ENCODE data around the gene AJUBA. TPM values are rescaled to one million over a fixed set of nuclear protein-coding genes. Genes with fewer than 3 reads are reported as not detected.

AJUBA gene
- total RNA-seq, 2 donors from 2014 or later: 21.0 to 27.9 TPM

- intact Hi-C loops (cut with DNase I): no loop called here
- Histone ChIP-seq H3K27me3 (replicated peaks; ENCODE audit: insufficient read depth) (no peaks in the 10 kb centered on the region), H3K9me3 (no peaks in the 10 kb centered on the region), H3K4me3 (no peak overlapping the region), H3K27ac (no peak overlapping the region), H3K4me1 (replicated peaks) (no peaks in the 10 kb centered on the region), H3K36me3 (no peaks in the 10 kb centered on the region)
- no peak for DNase-seq (ENCODE audit: low spot score)
- TF ChIP-seq CTCF (IDR thresholded peaks at IDR 0.05) (no peak), POLR2A (IDR thresholded peaks at IDR 0.05) (no peak), POLR2AphosphoS5 (IDR thresholded peaks at IDR 0.05) (no peak)
- 90% methylated on average over 4 of the region's 4 CpGs for WGBS
Observed at GRCh38 chr14:22939684-22940083, 42.7 kb downstream of the AJUBA start.

- whole genome bisulfite sequencing: 86% methylated on average over 1 of the region's 1 CpG
- no peak for DNase-seq (ENCODE audit: low spot score)
- H3K9me3 ChIP-seq: no peaks in the 10 kb centered on the region
- no peak overlapping the region for H3K4me3 ChIP-seq
- H3K4me1 ChIP-seq (replicated peaks): no peaks in the 10 kb centered on the region
- H3K27ac ChIP-seq: no peak overlapping the region
- H3K36me3 ChIP-seq: no peaks in the 10 kb centered on the region
- TF ChIP-seq CTCF (IDR thresholded peaks at IDR 0.05): no peak
- TF ChIP-seq POLR2AphosphoS5 (IDR thresholded peaks at IDR 0.05): no peak
- no peak for TF ChIP-seq POLR2A (IDR thresholded peaks at IDR 0.05)
- intact Hi-C loops (cut with DNase I): no loop called here
- no peaks in the 10 kb centered on the region for H3K27me3 ChIP-seq (replicated peaks; ENCODE audit: insufficient read depth)
Observed at GRCh38 chr14:22935156-22935555, 47.2 kb downstream of the AJUBA start.

GRCh38 chr14:22932146-22932545 is 50.2 kb downstream of the AJUBA start:
- Histone ChIP-seq H3K36me3 (no peaks in the 10 kb centered on the region), H3K4me1 (replicated peaks) (peaks cover 12% of the 10 kb centered on the region), H3K9me3 (no peaks in the 10 kb centered on the region), H3K27me3 (replicated peaks; ENCODE audit: insufficient read depth) (no peaks in the 10 kb centered on the region), H3K27ac (no peak overlapping the region), H3K4me3 (no peak overlapping the region)
- intact Hi-C loops (cut with DNase I): no loop called here
- TF ChIP-seq POLR2AphosphoS5 (IDR thresholded peaks at IDR 0.05) (no peak), CTCF (IDR thresholded peaks at IDR 0.05) (no peak), POLR2A (IDR thresholded peaks at IDR 0.05) (no peak)
- DNase-seq (ENCODE audit: low spot score): no peak
- WGBS: 63% methylated on average over 3 of the region's 3 CpGs

GRCh38 chr14:22929961-22930364 is 52.4 kb downstream of the AJUBA start:
- intact Hi-C loops (cut with DNase I): loop anchor here (2.0 kb wide), 1 partner anchor 53 kb away; the partner anchor contains the start of gene AJUBA
- H3K27ac ChIP-seq: peak overlapping the region; percentile 82 to 83
- WGBS: 6% methylated on average over 2 of the region's 2 CpGs
- no peaks in the 10 kb centered on the region for H3K27me3 ChIP-seq (replicated peaks; ENCODE audit: insufficient read depth)
- H3K4me3 ChIP-seq: peak overlapping the region; percentile 27 to 29
- peaks cover 12% of the 10 kb centered on the region for H3K4me1 ChIP-seq (replicated peaks)
- DNase-seq (ENCODE audit: low spot score): peak; percentile 15
- no peaks in the 10 kb centered on the region for H3K36me3 ChIP-seq
- H3K9me3 ChIP-seq: no peaks in the 10 kb centered on the region
- TF ChIP-seq POLR2A (IDR thresholded peaks at IDR 0.05) (no peak), POLR2AphosphoS5 (IDR thresholded peaks at IDR 0.05) (no peak), CTCF (IDR thresholded peaks at IDR 0.05) (no peak)

- peak; percentile 99 for DNase-seq (ENCODE audit: low spot score)
- intact Hi-C loops (cut with DNase I): no loop called here
- under 1% methylated on average over 51 of the region's 51 CpGs for WGBS
- TF ChIP-seq CTCF (IDR thresholded peaks at IDR 0.05): peak in 2 of 4 experiments; percentile 4 to 6
- peak; percentile 99 for TF ChIP-seq POLR2AphosphoS5 (IDR thresholded peaks at IDR 0.05)
- peak; percentile 89 for TF ChIP-seq POLR2A (IDR thresholded peaks at IDR 0.05)
- H3K4me3 ChIP-seq: peak within 1 kb of the TSS; percentile 83 to 96
- peak within 1 kb of the TSS; percentile 86 to 93 for H3K27ac ChIP-seq
- H3K36me3 ChIP-seq: peaks cover 0 to 2% of the 10 kb centered on the region in 2 donors
- no peaks in the 10 kb centered on the region for H3K27me3 ChIP-seq (replicated peaks; ENCODE audit: insufficient read depth)
- H3K9me3 ChIP-seq: no peaks in the 10 kb centered on the region
- H3K4me1 ChIP-seq (replicated peaks): peaks cover 12% of the 10 kb centered on the region
Observed at GRCh38 chr14:22929104-22929960, 53.0 kb downstream of the AJUBA start, which contains the start of gene PRMT5. Gene PRMT5, minus strand, starts transcription at chr14:22929376. Its CDS starts 15 bp downstream, at chr14:22929361.

Measured in prostate gland (tissue), 2 donors.